ENCODE results near the gene MYL11. TPM values are rescaled to one million over a fixed set of nuclear protein-coding genes. Genes with fewer than 3 reads are reported as not detected.
"Not testable (repeated sequence)": the region's sequence is repeated elsewhere in the genome, so short reads cannot be mapped to it uniquely, and the experiment has no call there.

Gene MYL11, protein sequence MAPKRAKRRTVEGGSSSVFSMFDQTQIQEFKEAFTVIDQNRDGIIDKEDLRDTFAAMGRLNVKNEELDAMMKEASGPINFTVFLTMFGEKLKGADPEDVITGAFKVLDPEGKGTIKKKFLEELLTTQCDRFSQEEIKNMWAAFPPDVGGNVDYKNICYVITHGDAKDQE
- 7.2 TPM in 1 of 2 replicates, not detected in the other for total RNA-seq (2014; rRNA removed)
- 4.3 TPM for polyA plus RNA-seq (2012)

DNA sequence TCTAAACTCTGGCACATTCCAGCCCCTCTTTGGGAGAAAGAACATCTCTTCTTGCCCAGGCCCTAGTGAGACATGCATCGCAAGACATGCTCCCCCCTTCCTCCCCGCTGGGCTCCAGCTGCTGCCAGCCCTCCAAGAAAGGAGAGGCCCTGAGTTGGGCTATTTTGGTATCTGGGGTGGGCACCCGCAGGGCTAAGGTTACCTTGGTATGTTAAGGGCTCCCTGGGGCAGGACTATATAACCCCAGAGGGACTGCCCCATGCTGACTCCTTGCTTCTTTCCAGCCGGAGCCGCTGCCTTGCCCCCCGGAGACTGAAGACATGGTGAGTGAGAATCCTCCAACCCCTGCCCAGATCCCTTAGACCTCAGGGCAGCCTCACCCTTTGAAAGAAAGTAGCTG lies at the start of gene MYL11:
Gene MYL11, plus strand, starts transcription at position 265 of the 400 bp plus-strand sequence. Its CDS starts 56 bp downstream, at position 321.
- no peak for DNase-seq (ENCODE audit: low read depth)

DNA sequence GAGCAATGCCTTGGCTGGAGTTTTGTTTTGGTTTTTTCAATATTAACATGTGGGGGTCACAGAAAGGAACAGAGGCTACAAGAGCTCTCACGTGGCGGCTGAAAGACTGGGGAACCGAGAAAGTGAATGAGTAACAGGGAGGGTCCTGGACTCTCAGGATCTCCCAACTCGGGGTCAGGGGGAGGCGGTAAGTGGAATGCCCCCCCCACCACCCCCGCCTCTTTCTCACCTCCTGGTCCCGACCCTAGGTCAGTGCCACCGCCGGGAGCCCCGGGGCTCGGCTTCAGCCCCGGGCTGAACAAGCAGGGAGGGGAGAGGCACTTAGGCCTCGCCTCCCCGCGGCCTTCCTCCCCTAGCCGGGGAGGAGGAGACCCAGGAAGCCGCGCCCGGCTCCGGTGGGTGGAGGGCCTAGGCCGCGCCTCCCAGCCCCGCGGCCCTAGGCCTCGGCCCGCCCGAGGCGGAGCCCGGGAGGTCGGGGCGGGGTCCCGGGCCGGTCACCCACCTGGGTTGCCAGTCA lies 40.1 kb upstream of the MYL11 start:
- DNase-seq (ENCODE audit: low read depth): peak; percentile 71

DNA sequence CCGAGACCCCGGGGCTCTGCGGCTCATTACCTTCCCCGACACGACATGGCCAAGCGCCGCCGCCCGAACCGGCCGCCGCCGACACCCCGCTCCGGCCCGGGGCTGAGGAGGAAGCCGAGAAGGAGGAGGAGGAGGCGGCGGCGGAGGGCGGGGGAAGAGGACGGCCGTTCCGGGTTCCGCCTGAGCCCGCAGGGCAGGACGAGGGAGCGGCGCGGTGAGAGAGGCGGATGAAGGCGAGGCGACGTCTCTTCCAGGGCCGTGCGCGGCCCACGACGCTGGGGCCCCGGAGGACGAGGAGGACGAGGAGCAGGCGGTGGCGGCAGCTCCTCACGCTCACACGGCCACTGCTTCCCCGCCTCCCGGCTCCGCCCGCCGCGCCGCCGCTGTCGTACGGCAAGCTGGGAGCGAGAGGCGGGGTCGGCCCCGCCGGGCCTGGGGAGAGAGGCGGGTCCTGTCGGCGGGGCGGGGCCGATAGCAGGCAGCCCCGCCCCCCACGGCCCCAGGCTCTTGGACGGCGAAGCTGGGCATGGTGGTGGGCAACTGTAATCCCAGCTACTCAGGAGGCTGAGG lies 39.5 kb upstream of the MYL11 start:
- DNase-seq (ENCODE audit: low read depth): peak; percentile 70

DNA sequence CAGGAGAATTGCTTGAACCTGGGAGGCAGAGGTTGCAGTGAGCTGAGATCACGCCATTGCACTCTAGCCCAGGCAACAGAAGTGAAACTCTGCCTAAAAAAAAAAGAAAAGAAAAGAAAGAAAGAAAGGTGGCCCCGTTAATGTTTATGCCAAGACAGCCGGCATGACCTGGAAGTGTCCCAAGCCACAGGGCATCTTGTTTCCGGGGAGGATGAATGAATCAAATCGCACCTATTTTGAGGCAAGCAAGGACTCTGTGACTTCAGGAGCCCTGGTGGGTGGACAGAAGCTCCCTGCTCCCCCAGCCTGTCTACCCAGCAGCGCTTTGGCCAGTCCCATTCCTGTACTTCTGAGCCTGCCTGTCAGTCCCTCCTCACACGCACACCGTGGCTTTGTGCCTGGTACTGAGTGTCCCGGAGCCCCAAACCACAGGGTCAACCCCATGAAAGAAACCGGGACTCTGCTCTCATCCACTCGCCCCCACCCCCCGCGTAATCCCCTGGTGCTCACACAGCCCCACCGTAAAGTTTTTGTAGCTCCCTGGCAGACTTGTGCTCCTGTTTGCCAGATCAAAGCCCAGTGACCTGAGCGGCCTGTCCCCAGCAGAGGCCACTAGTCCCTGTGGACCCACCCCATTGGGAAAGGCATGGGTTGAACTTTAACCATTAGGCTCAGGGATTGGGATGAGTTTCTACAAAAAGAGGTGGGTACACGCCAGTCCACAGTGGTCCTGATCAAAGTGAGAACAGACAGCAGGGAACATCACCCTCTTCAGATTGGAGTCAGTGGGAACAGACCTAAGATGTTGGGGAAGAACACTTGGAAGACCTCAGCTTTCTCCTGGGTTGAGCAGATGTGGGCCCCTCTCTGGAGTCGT lies 38.8 kb upstream of the MYL11 start:
- DNase-seq (ENCODE audit: low read depth): peak; percentile 67

DNA sequence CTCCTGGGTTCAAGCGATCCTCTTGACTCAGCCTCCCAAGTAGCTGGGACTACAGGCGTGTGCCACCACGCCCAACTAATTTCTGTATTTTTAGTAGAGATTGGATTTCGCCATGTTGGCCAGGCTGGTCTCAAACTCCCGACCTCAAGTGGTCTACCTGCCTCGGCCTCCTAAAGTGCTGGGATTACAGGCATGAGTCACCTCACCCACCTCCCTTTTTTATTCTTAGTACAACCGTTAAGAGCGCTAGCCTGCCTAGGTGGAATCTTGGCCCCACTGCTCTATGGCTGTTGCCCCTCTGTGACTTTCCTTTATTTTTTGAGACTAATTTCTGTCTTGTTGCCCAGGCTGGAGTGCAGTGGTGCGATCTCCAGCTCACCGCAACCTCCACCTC lies 36.6 kb upstream of the MYL11 start:
- not testable (repeated sequence) for DNase-seq (ENCODE audit: low read depth)

DNA sequence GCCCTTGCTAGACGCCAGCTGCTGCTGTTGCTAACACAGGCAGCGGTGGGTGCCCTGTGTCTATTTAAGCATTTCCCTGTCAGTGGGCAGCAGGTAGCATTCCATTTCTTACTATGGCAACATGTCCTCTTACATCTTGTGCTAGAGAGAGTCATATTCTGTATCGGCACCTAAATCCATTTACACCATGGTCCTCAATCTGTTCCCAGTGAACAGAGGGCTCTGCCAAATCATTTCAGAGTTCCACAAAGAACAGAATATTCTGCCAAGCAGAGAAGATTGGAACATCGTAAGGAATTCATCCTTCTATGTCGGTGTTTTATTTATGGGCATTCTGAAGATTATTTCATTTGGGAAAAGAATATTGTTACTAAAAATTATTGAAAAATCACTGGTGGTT lies 35.9 kb upstream of the MYL11 start:
- not testable (repeated sequence) for DNase-seq (ENCODE audit: low read depth)

DNA sequence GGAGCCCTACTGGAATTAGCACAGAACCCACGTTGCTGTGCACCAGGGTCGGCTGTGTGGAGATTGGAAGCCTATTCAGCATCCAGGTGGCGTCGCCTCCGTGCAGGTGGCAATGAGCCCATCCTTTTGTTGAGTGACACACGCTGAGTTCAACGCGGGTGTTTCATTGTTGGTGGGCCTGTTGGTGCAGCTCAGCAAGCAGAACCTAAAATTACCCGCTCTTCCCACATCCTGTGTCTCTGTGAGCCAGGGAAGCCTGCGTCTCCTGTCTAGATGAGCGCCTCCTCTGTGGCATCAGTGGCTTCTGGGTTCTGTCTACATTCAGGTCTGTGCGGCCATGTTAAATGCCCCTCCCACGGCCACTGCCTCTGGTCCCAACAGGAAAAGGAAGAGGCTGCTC lies 34.0 kb upstream of the MYL11 start:
- DNase-seq (ENCODE audit: low read depth): no peak

DNA sequence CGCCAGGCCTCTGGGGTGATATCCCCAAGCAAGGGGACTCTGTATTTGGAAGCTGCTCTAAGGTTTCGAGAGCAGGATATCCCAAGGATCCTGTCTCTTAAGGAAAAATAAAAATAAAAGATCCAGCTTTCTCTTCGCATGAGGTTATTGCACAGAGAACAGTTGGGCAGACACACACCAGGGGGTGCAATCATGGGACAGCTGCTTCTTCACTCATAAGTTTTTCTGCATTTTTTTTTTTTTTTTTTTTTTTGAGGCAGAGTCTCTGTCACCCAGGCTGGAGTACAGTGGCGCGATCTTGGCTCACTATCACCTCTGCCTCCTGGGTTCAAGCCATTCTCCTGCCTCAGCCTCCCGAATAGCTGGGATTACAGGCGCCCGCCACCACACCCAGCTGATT lies 32.6 kb upstream of the MYL11 start:
- DNase-seq (ENCODE audit: low read depth): peak; percentile 56

DNA sequence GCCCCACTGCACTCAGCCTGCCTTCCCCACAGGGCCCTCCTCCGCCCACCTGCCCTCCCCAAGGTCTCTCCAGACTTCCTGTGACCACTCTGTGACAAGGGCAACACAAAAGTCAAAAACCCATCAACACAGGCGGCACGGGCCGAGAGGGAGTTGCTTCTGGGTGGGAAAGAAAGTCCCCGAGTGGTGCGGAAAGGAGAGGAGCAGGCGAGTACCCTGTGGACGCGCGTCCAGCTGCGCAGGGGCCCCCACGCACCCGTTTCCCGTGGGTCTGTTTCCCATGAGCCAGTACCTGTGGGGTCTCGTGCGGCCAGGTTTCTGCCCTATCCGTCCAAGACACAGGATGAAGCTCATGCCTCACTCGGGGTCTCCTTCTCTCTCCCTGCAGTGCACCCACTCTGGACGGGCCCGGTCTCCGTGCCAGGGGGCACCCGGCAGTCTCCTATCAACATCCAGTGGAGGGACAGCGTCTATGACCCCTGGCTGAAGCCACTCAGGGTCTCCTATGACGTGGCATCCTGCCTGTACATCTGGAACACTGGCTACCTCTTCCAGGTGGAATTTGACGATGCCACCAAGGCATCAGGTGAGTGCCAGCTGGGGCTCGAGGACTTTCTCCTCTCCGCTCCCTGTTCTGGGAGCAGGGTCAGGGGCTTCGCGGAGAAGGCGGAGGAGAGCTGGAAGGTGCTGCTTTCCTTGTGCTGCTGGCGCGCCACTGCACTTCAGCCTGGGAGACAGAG lies 31.7 kb upstream of the MYL11 start:
- no peak for DNase-seq (ENCODE audit: low read depth)

DNA sequence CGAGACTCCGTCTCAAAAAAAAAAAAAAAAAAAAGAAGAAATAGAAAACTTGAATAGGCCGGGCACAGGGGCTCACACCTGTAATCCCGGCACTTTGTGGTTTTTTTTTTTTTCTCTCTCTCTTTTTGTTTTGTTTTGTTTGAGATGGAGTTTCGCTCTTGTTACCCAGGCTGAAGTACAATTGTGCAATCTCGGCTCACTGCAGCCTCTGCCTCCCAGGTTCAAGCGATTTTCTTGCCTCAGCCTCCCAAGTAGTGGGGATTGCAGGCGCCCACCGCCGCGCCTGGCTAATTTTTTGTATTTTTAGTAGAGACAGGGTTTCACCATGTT lies 31.1 kb upstream of the MYL11 start:
- DNase-seq (ENCODE audit: low read depth): not testable (repeated sequence)

DNA sequence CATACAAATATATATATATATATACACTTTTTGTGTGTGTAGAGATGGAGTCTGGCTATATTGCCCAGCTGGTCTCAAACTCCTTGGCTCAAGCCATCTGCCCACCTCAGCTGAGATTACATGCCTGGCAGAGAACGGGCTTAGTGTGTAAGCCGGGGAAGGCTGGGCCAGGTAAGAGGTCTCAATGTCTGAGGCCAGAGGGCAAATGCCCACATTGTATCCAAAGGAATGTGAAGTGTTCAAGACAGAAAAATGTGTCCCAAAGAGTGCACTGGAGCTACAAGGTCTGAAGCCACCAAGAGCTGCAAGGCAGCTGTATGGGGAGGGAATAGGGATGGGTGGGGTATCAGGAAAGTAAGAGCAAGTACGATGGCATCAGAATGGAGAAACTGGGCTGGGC lies 28.3 kb upstream of the MYL11 start:
- no peak for DNase-seq (ENCODE audit: low read depth)

DNA sequence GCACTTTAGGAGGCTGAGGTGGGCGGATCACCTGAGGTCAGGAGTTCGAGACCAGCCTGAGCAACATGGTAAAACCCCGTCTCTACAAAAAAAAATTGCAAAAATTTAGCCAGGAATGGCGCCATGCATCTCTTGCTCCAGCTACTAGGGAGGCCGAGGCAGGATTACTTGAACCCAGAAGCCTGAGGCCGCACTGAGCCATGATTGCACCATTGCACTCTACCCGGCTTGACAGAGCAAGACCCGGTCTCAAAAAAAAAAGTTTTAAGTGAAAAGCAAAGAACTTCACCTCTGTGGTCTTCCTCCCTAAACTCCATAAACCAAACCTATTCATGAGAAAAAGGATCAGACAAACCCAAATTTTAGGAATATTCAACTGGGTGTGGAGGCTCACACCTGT lies 26.5 kb upstream of the MYL11 start:
- no peak for DNase-seq (ENCODE audit: low read depth)

DNA sequence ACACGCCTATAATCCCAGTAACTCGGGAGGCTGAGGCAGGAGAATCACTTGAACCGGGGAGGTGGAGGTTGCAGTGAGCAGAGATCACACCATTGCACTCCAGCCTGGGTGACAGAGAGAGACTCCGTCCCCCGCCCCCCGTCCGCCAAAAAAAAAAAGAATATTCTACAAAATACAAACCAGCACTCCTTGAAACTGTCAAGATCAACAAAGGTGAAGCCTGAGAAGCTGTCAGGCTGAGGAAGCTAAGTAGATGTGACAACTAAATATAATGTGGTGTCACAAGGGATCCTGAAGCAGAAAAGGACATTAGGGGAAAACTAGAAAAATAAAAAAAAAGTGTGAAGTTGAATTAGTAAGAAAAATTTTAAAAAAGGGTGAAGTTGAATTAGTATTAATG lies 25.7 kb upstream of the MYL11 start:
- DNase-seq (ENCODE audit: low read depth): no peak

DNA sequence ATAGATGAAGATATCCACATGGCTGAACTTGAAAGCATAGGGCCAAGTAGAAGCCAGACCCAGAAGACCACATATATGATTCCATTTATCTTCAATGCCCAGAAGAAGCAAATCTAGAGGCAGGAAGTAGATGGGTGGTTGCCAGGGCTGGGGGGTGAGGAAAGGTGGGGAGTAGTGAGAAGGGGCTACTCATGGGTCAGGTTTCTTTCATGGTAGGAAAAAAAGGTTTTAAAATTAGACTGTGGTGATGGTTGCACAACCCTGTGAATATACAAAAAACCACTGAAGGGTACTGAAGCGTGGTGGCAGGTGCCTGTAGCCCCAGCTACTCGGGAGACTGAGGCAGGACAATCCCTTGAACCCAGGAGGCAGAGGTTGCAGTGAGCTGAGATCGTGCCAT lies 24.9 kb upstream of the MYL11 start:
- DNase-seq (ENCODE audit: low read depth): no peak

DNA sequence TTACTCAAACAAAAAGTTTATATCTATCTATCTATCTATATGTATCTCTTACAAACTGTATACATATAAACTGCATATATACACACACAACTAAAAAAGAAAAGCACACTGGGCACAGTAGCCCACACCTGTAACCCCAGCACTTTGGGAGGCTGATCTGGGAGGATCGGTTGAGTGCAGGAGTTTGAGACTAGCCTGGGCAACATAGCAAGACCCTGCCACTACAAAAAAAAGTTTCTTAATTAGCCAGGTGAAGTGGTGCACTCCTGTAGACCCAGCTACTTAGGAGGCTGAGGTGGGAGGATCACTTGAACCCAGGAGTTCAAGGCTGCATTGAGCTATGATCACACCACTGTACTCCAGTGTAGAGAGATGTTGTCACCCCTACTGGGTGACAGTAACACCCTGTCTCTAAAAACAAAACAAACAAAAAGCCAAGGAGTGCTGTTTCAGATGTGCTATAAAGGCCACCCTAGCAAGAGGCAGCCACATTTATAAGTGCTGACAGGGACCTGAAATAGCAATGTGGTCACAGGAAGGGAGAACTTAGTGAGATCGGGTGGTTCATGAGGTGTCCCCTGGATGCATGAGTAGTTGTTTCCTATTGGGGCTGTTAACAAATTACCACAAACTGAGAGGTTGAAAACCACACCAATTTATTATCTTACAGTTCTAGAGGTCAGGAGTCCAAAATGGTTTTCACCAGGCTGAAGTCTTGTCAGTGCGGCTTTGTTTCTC lies 24.3 kb upstream of the MYL11 start:
- no peak for DNase-seq (ENCODE audit: low read depth)

DNA sequence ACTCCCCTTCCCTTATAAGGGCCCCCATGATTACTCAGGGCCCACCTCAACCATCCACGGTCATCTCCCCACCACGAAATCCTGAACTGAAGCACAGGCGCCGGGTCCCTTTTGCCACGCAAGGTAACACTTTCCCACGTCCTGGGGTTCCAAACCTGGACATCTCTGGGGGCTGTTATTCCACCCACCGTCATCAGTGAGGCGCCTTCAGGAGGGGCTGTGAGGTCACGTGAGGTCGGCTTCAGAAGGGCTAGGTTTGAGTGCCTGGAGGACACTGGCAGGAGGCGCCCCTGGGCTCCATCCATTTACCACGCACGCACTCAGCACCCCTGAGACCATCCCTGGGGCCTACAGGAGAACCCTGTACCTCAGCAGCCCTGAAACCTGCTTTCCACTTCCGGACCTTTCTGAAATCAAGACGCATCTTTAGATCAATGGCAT lies 23.6 kb upstream of the MYL11 start:
- DNase-seq (ENCODE audit: low read depth): no peak

DNA sequence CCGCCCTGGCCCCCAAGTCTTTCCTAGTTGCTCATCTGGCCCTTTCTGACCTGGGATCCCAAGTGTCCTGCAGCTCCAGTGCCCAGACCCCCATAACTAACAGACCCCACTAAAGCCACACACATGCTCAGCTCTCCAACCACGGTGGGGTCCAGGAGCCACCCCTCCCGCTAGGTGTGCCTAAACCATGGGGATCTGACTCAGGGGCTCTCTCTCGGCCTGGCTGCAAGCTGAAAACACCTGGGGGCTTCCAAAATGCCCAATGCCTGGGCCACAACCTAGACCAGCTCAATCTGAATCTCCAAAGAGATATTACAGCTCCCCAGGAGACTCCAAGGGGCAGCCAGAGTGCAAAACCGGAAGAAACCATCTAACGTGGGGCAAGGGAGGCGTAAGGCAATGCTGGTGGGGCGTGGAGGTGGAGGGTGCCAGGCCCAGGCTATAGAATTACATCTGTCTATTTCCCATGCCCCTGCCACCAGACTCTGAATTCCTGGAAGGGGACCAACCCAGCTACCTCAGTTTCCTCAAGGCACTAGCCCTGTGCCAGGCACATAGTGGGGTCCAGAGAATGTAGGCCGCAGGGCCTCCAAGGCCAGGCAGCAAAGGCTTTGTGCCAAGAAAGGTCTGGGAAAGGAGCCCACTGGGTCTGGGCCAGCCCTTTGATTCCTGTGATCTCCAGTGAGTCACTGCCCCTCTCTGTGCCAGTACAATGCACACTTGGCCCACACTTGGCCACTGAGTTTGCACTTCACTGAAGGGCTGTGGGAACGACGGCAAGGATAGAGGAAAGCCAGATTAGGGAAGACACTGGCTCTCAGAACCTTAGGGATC lies 22.8 kb upstream of the MYL11 start:
- peak; percentile 78 for DNase-seq (ENCODE audit: low read depth)

DNA sequence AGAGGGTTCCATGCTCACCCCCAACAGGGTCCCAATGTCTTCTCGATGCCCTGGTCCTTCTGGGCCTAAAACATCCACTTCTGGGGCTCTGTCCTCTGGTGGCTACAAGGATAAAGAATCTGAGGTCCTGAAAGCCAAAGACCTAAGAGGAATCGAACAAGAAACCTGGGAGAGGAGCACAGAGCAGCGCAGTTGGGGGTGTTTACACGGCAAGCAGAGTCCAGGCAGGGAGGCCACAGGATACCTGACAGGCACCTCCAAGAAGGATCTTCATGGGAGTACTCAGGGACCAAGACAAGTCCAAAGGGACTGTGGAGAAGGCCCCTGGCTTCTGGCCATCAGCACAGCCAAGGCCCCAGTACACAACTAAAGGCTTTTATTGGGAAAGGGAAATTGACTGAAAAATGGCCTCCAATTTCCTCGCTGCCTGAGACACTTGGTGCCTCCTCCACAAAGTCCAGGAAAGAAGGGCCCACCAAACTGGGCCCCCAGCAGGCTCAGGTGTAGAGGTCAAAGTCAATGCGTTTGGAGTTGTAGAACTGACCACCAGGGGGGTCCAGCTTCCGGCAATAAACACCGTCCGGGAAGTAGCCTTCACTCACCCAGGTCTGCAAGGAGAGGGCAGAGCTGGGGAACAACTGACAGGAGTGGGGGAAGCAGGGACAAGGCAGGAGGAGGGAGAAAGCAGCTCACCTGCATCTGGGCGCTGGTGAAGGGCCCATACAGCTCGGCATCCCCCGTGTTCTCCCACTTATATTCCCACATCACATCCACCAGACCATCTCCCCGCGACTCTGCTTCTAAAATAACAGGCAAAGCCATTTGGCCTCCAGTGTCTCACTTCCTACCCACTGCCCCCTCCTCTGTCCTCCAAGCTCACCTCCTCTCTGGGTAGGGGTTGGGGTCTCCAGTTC lies 21.9 kb upstream of the MYL11 start:
- DNase-seq (ENCODE audit: low read depth): no peak

DNA sequence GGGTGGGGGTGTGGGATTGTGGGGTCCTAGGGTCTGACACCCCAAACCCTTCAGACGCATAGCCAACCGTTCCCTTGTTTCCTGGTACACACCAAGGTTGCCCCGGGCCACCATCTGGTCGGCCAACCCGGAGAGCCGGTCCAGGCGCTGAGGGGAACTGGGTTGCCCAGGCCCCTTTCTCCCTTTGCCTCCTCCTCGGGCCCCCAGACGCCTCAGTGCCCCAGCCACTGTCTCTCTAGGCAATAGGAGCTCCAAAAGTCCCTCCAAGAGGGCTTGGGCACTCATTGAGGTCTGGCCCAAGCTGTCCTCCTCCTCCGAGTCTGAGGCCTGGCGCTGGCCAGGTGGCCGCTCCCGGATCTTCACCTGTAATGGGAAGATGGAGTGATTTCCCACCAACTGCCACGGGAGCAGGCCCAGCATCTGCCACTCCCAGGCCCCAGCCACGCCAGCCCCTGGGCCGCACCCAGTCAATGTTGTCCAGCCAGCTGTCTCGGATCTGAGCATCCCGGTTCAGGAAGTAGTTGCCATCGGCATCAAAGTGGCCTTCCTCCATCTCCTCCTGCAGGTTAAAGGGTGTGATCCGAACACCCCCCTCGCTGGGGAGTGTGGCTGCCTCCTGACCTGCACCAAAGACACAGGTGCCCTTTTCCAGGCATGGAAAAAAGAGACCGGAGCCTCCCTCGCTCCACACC lies 21.0 kb upstream of the MYL11 start:
- DNase-seq (ENCODE audit: low read depth): no peak
